ENCODE data around the gene RBMS1.
A peak's percentile ranks its signal among the peaks of the same experiment; 100 is the strongest.

RBMS1 gene

DNA sequence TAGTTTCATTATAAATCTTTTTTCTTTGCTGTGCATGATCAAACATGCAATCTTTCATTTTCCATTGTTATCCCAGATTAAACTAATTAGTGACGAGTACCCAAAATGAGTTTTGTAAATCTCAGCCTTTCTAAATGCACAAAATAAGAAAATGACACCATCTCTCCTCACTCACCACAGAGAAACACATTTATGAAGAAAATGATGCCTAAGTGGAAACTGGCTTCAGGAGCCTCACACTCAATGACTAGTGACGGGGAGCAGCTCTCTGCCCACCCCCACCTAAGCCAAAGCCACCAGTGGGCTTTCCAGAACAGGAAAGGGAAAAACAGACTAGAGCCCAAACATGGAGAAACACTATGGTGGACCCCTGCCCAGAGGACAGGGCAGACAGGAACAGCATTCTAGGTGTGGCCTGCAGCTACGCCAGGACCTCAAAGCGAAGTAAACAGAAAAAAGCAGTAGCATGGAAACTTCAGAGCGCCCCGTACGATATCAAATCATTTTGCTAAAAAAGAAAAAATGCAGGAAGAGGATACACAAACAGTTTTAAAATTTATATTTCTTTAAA, 113.5 kb downstream of the RBMS1 start:
- no peak overlapping the region for H3K27ac ChIP-seq (ENCODE audit: low read depth, low read length)
- no peaks in the 10 kb centered on the region for H3K36me3 ChIP-seq (ENCODE audit: control insufficient read depth, low read length)
- no peaks in the 10 kb centered on the region for H3K79me2 ChIP-seq (ENCODE audit: control insufficient read depth, low read length)
- no peaks in the 10 kb centered on the region for H3K27me3 ChIP-seq (ENCODE audit: control insufficient read depth, low read length)
- H3K4me1 ChIP-seq (ENCODE audit: control insufficient read depth, low read length): peaks cover 12% of the 10 kb centered on the region
- H3K9me3 ChIP-seq (ENCODE audit: control insufficient read depth, insufficient read depth, low read length): no peaks in the 10 kb centered on the region
- no peaks in the 10 kb centered on the region for H3K9me2 ChIP-seq (replicated peaks; ENCODE audit: control insufficient read depth, low read length)
- no peak overlapping the region for H3K4me2 ChIP-seq (ENCODE audit: low read length)
- H4K20me1 ChIP-seq (ENCODE audit: control insufficient read depth, insufficient read depth, low read depth, low read length): no peaks in the 10 kb centered on the region; the same call in 1 of the 2 replicates
- TF ChIP-seq, protein P1, sequence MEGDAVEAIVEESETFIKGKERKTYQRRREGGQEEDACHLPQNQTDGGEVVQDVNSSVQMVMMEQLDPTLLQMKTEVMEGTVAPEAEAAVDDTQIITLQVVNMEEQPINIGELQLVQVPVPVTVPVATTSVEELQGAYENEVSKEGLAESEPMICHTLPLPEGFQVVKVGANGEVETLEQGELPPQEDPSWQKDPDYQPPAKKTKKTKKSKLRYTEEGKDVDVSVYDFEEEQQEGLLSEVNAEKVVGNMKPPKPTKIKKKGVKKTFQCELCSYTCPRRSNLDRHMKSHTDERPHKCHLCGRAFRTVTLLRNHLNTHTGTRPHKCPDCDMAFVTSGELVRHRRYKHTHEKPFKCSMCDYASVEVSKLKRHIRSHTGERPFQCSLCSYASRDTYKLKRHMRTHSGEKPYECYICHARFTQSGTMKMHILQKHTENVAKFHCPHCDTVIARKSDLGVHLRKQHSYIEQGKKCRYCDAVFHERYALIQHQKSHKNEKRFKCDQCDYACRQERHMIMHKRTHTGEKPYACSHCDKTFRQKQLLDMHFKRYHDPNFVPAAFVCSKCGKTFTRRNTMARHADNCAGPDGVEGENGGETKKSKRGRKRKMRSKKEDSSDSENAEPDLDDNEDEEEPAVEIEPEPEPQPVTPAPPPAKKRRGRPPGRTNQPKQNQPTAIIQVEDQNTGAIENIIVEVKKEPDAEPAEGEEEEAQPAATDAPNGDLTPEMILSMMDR (IDR thresholded peaks at IDR 0.05; ENCODE audit: low read depth, low read length, poor library complexity, severe bottlenecking): no peak
- TF ChIP-seq EZH2phosphoT487 (IDR thresholded peaks at IDR 0.05; ENCODE audit: borderline replicate concordance, low read length): no peak
- no peaks in the 10 kb centered on the region for H3F3A ChIP-seq (ENCODE audit: control insufficient read depth, insufficient read depth)
- no peak overlapping the region for H3K4me3 ChIP-seq (ENCODE audit: low read length)

DNA sequence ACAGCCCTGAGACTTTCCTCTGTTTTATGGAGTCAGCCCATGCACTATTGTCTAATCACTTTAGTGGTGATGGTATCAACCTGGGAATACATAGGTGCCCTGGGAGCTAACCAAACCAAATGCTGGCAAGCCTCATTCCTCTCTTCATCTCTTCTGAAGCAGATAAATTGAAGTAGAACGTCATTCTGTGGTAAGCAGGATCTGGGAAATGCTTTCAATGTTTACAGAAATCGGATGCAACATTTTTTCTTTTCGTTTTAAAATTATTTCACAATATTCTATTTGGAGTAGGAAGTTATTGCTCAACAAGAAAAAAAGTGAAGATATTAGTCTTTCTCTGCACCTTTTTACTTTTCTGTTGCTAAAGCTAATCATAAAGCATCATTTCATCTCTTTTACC, 114.2 kb downstream of the RBMS1 start:
- no peaks in the 10 kb centered on the region for H3K79me2 ChIP-seq (ENCODE audit: control insufficient read depth, low read length)
- H3K4me2 ChIP-seq (ENCODE audit: low read length): no peak overlapping the region
- no peaks in the 10 kb centered on the region for H3K9me2 ChIP-seq (replicated peaks; ENCODE audit: control insufficient read depth, low read length)
- no peak overlapping the region for H3K27ac ChIP-seq (ENCODE audit: low read depth, low read length)
- H3K36me3 ChIP-seq (ENCODE audit: control insufficient read depth, low read length): no peaks in the 10 kb centered on the region
- no peaks in the 10 kb centered on the region for H3F3A ChIP-seq (ENCODE audit: control insufficient read depth, insufficient read depth)
- H4K20me1 ChIP-seq (ENCODE audit: control insufficient read depth, insufficient read depth, low read depth, low read length): no peaks in the 10 kb centered on the region; the same call in 1 of the 2 replicates
- no peaks in the 10 kb centered on the region for H3K9me3 ChIP-seq (ENCODE audit: control insufficient read depth, insufficient read depth, low read length)
- no peaks in the 10 kb centered on the region for H3K27me3 ChIP-seq (ENCODE audit: control insufficient read depth, low read length)
- no peak overlapping the region for H3K4me3 ChIP-seq (ENCODE audit: low read length)
- peaks cover 12% of the 10 kb centered on the region for H3K4me1 ChIP-seq (ENCODE audit: control insufficient read depth, low read length)
- TF ChIP-seq, protein P1 (IDR thresholded peaks at IDR 0.05; ENCODE audit: low read depth, low read length, poor library complexity, severe bottlenecking): no peak
- TF ChIP-seq EZH2phosphoT487 (IDR thresholded peaks at IDR 0.05; ENCODE audit: borderline replicate concordance, low read length): no peak

DNA sequence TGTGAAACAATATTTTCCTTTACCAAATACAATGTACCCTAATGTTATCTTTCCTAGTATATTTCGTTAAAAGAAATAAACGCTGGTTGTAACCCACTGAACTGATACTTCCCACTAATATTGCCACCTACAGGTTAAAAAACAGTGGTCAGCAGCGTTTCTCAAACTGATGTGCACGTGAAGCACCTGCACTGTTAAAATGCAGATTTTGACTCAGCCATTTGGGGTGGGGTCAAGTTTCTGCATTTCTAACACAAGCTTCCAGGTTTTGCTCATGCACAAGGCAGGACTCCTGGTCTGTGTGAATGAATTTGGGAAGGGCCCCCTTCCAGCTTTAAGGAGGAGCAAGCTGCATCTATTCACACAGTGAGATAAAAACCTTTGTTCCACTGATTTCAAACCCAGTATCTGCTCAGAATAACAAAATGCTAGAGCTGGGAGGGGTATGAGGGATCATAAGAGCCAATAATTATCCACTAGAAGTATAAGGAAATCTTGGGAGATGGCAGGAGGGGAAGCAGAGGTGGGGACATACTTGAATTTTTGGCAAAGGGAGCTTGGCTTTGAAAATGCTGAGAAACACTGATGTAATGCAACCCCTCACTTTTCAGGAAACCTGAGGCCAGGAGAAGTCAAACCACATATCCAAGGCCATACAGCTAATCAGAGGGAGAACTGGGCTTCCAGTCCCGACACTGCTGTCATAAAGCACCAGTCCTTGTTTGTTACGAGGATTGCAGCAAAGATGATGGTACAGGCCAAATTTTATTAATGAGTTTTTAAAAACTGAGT, 116.2 kb downstream of the RBMS1 start:
- Histone ChIP-seq H3K27me3 (ENCODE audit: control insufficient read depth, low read length) (no peaks in the 10 kb centered on the region), H3K36me3 (ENCODE audit: control insufficient read depth, low read length) (no peaks in the 10 kb centered on the region), H3K79me2 (ENCODE audit: control insufficient read depth, low read length) (no peaks in the 10 kb centered on the region), H3K9me3 (ENCODE audit: control insufficient read depth, insufficient read depth, low read length) (no peaks in the 10 kb centered on the region), H3F3A (ENCODE audit: control insufficient read depth, insufficient read depth) (no peaks in the 10 kb centered on the region), H3K9me2 (replicated peaks; ENCODE audit: control insufficient read depth, low read length) (no peaks in the 10 kb centered on the region), H3K4me3 (ENCODE audit: low read length) (no peak overlapping the region), H3K4me2 (ENCODE audit: low read length) (no peak overlapping the region), H3K4me1 (ENCODE audit: control insufficient read depth, low read length) (peaks cover 12% of the 10 kb centered on the region), H3K27ac (ENCODE audit: low read depth, low read length) (no peak overlapping the region), H4K20me1 (ENCODE audit: control insufficient read depth, insufficient read depth, low read depth, low read length) (no peaks in the 10 kb centered on the region; the same call in 1 of the 2 replicates)
- no peak for TF ChIP-seq EZH2phosphoT487 (IDR thresholded peaks at IDR 0.05; ENCODE audit: borderline replicate concordance, low read length)
- TF ChIP-seq, protein P1 (IDR thresholded peaks at IDR 0.05; ENCODE audit: low read depth, low read length, poor library complexity, severe bottlenecking): peak; percentile 43

Measured in DOHH2 (cell line).